ENCODE data around the gene RANBP1. TPM values are rescaled to one million over a fixed set of nuclear protein-coding genes. Genes with fewer than 3 reads are reported as not detected.

The RANBP1 gene
- total RNA-seq, 1 donor from 2014 or later: 85.1 TPM

GRCh38 chr22:20171288-20172140, 55.6 kb downstream of the RANBP1 start:
- peaks cover 0 to 12% (median 0%) of the 10 kb centered on the region in 3 donors for H3K27me3 ChIP-seq (ENCODE audit: control insufficient read depth in 3 of 3, insufficient read depth in 3 of 3, low read length in 3 of 3)
- no peak overlapping the region for H3K9ac ChIP-seq (ENCODE audit: low read depth in 1 of 3, low read length in 3 of 3)
- no peak overlapping the region for H3K27ac ChIP-seq (ENCODE audit: low read depth, low read length)
- no peaks in the 10 kb centered on the region for H3K9me3 ChIP-seq (ENCODE audit: control insufficient read depth in 3 of 3, low read length in 3 of 3)
- no peaks in the 10 kb centered on the region for H3K36me3 ChIP-seq (ENCODE audit: control insufficient read depth in 3 of 3, insufficient read depth in 3 of 3, low read length in 3 of 3)
- no peaks in the 10 kb centered on the region for H3K4me1 ChIP-seq (ENCODE audit: control insufficient read depth in 3 of 3, insufficient read depth in 3 of 3, low read length in 3 of 3)
- H3K4me3 ChIP-seq (ENCODE audit: low read length in 3 of 3): no peak overlapping the region

GRCh38 chr22:20172141-20172613, 56.3 kb downstream of the RANBP1 start:
- Histone ChIP-seq H3K4me3 (ENCODE audit: low read length in 3 of 3) (no peak overlapping the region), H3K4me1 (ENCODE audit: control insufficient read depth in 3 of 3, insufficient read depth in 3 of 3, low read length in 3 of 3) (no peaks in the 10 kb centered on the region), H3K36me3 (ENCODE audit: control insufficient read depth in 3 of 3, insufficient read depth in 3 of 3, low read length in 3 of 3) (no peaks in the 10 kb centered on the region), H3K9me3 (ENCODE audit: control insufficient read depth in 3 of 3, low read length in 3 of 3) (no peaks in the 10 kb centered on the region), H3K9ac (ENCODE audit: low read depth in 1 of 3, low read length in 3 of 3) (no peak overlapping the region), H3K27me3 (ENCODE audit: control insufficient read depth in 3 of 3, insufficient read depth in 3 of 3, low read length in 3 of 3) (peaks cover 0 to 10% (median 0%) of the 10 kb centered on the region in 3 donors), H3K27ac (ENCODE audit: low read depth, low read length) (no peak overlapping the region)

GRCh38 chr22:20173246-20173645, 57.3 kb downstream of the RANBP1 start:
- peaks cover 0 to 16% (median 0%) of the 10 kb centered on the region in 3 donors for H3K27me3 ChIP-seq (ENCODE audit: control insufficient read depth in 3 of 3, insufficient read depth in 3 of 3, low read length in 3 of 3)
- H3K4me3 ChIP-seq (ENCODE audit: low read length in 3 of 3): no peak overlapping the region
- H3K9me3 ChIP-seq (ENCODE audit: control insufficient read depth in 3 of 3, low read length in 3 of 3): no peaks in the 10 kb centered on the region
- no peak overlapping the region for H3K9ac ChIP-seq (ENCODE audit: low read depth in 1 of 3, low read length in 3 of 3)
- no peak overlapping the region for H3K27ac ChIP-seq (ENCODE audit: low read depth, low read length)
- H3K36me3 ChIP-seq (ENCODE audit: control insufficient read depth in 3 of 3, insufficient read depth in 3 of 3, low read length in 3 of 3): no peaks in the 10 kb centered on the region
- no peaks in the 10 kb centered on the region for H3K4me1 ChIP-seq (ENCODE audit: control insufficient read depth in 3 of 3, insufficient read depth in 3 of 3, low read length in 3 of 3)

GRCh38 chr22:20173772-20174171, 57.9 kb downstream of the RANBP1 start:
- Histone ChIP-seq H3K27ac (ENCODE audit: low read depth, low read length) (no peak overlapping the region), H3K4me1 (ENCODE audit: control insufficient read depth in 3 of 3, insufficient read depth in 3 of 3, low read length in 3 of 3) (no peaks in the 10 kb centered on the region), H3K9ac (ENCODE audit: low read depth in 1 of 3, low read length in 3 of 3) (no peak overlapping the region), H3K4me3 (ENCODE audit: low read length in 3 of 3) (no peak overlapping the region), H3K27me3 (ENCODE audit: control insufficient read depth in 3 of 3, insufficient read depth in 3 of 3, low read length in 3 of 3) (peaks cover 0 to 11% (median 0%) of the 10 kb centered on the region in 3 donors), H3K9me3 (ENCODE audit: control insufficient read depth in 3 of 3, low read length in 3 of 3) (no peaks in the 10 kb centered on the region), H3K36me3 (ENCODE audit: control insufficient read depth in 3 of 3, insufficient read depth in 3 of 3, low read length in 3 of 3) (no peaks in the 10 kb centered on the region)

GRCh38 chr22:20174785-20175596, 59.1 kb downstream of the RANBP1 start:
- Histone ChIP-seq H3K36me3 (ENCODE audit: control insufficient read depth in 3 of 3, insufficient read depth in 3 of 3, low read length in 3 of 3) (no peaks in the 10 kb centered on the region), H3K4me1 (ENCODE audit: control insufficient read depth in 3 of 3, insufficient read depth in 3 of 3, low read length in 3 of 3) (no peaks in the 10 kb centered on the region), H3K27ac (ENCODE audit: low read depth, low read length) (no peak overlapping the region), H3K27me3 (ENCODE audit: control insufficient read depth in 3 of 3, insufficient read depth in 3 of 3, low read length in 3 of 3) (peaks cover 0 to 9% (median 3%) of the 10 kb centered on the region in 3 donors), H3K4me3 (ENCODE audit: low read length in 3 of 3) (no peak overlapping the region), H3K9ac (ENCODE audit: low read depth in 1 of 3, low read length in 3 of 3) (no peak overlapping the region), H3K9me3 (ENCODE audit: control insufficient read depth in 3 of 3, low read length in 3 of 3) (no peaks in the 10 kb centered on the region)

- Histone ChIP-seq H3K27ac (ENCODE audit: low read depth, low read length) (no peak overlapping the region), H3K9ac (ENCODE audit: low read depth in 1 of 3, low read length in 3 of 3) (no peak overlapping the region), H3K27me3 (ENCODE audit: control insufficient read depth in 3 of 3, insufficient read depth in 3 of 3, low read length in 3 of 3) (peaks cover 0 to 9% (median 3%) of the 10 kb centered on the region in 3 donors), H3K36me3 (ENCODE audit: control insufficient read depth in 3 of 3, insufficient read depth in 3 of 3, low read length in 3 of 3) (no peaks in the 10 kb centered on the region), H3K4me3 (ENCODE audit: low read length in 3 of 3) (no peak overlapping the region), H3K4me1 (ENCODE audit: control insufficient read depth in 3 of 3, insufficient read depth in 3 of 3, low read length in 3 of 3) (no peaks in the 10 kb centered on the region), H3K9me3 (ENCODE audit: control insufficient read depth in 3 of 3, low read length in 3 of 3) (no peaks in the 10 kb centered on the region)
Measured at GRCh38 chr22:20175597-20175900, 59.6 kb downstream of the RANBP1 start.

- H3K4me3 ChIP-seq (ENCODE audit: low read length in 3 of 3): no peak overlapping the region
- no peak overlapping the region for H3K9ac ChIP-seq (ENCODE audit: low read depth in 1 of 3, low read length in 3 of 3)
- H3K9me3 ChIP-seq (ENCODE audit: control insufficient read depth in 3 of 3, low read length in 3 of 3): no peaks in the 10 kb centered on the region
- peaks cover 0 to 9% (median 3%) of the 10 kb centered on the region in 3 donors for H3K27me3 ChIP-seq (ENCODE audit: control insufficient read depth in 3 of 3, insufficient read depth in 3 of 3, low read length in 3 of 3)
- no peaks in the 10 kb centered on the region for H3K4me1 ChIP-seq (ENCODE audit: control insufficient read depth in 3 of 3, insufficient read depth in 3 of 3, low read length in 3 of 3)
- no peak overlapping the region for H3K27ac ChIP-seq (ENCODE audit: low read depth, low read length)
- no peaks in the 10 kb centered on the region for H3K36me3 ChIP-seq (ENCODE audit: control insufficient read depth in 3 of 3, insufficient read depth in 3 of 3, low read length in 3 of 3)
Measured at GRCh38 chr22:20176421-20177085, 60.6 kb downstream of the RANBP1 start.

Small RNA genes within 50 kb of the gene (small RNA-seq; reads per million reads assigned to genes)
- gene MIR6816: 0.09 reads per million
- not detected for gene RF00017
- not detected for gene RF00599

Other genes with a start within 250 kb of the RANBP1 start
- gene COMT, start 174.3 kb upstream of the RANBP1 start, total RNA-seq: 25.6 TPM
- 13.6 TPM for gene TXNRD2, start 174.3 kb upstream of the RANBP1 start, total RNA-seq
- 49.6 TPM for gene ARVCF, start 99.3 kb upstream of the RANBP1 start, total RNA-seq
- 13.6 TPM for gene TANGO2, start 95.0 kb upstream of the RANBP1 start, total RNA-seq
- 38.1 TPM for gene DGCR8, start 35.9 kb upstream of the RANBP1 start, total RNA-seq
- 31.8 TPM for gene TRMT2A, start 1.1 kb downstream of the RANBP1 start, total RNA-seq
- gene ZDHHC8, start 15.7 kb downstream of the RANBP1 start, total RNA-seq: 3.1 TPM
- not detected for gene CCDC188, start 35.0 kb downstream of the RANBP1 start, total RNA-seq
- gene RTN4R, start 152.2 kb downstream of the RANBP1 start, total RNA-seq: 2.6 TPM
- gene DGCR6L, start 204.0 kb downstream of the RANBP1 start, total RNA-seq: 38.6 TPM

All from skeletal muscle tissue (tissue), 5 donors.